Tibial nerve (tissue), 4 donors: Measurements from ENCODE around the gene PTPRF. TPM values are rescaled to one million over a fixed set of nuclear protein-coding genes. Genes with fewer than 3 reads are reported as not detected.

Experiments
- DNase-seq, 2 donors: peaks; one replicate each; pipeline ENCODE4 v3.0.0-alpha.2; 2019; ENCODE audit warnings: low spot score in 2 of 2
- H3K27ac ChIP-seq, 4 donors: fragments of 200-600 bp; sonication (generic) in 3 of 4; one replicate each; pipeline ENCODE4 v1.5.1; 2017 to 2019; ENCODE audit warnings: mild to moderate bottlenecking in 1 of 4
- H3K27me3 ChIP-seq, 2 donors: fragments of 200-600 bp; sonication (generic) in 1 of 2; one replicate each; pipeline versions ENCODE4 v1.5.1 to v1.6.0; 2017 to 2019
- H3K36me3 ChIP-seq, 3 donors: fragments of 200-600 bp; sonication (generic); one replicate each; pipeline ENCODE4 v1.5.1; 2018 to 2019
- H3K4me1 ChIP-seq, 4 donors: fragments of 200-600 bp; sonication (generic) in 3 of 4; one replicate each; pipeline ENCODE4 v1.5.1; 2017 to 2019
- H3K4me3 ChIP-seq, 4 donors: fragments of 200-600 bp; sonication (generic) in 3 of 4; one replicate each; pipeline ENCODE4 v1.5.1; 2017 to 2019; ENCODE audit warnings: mild to moderate bottlenecking in 1 of 4, moderate library complexity in 1 of 4
- H3K9me3 ChIP-seq, 4 donors: fragments of 200-600 bp; sonication (generic) in 3 of 4; one replicate each; pipeline ENCODE4 v1.5.1; 2017 to 2019
- CTCF ChIP-seq, 5 experiments: fragments of 200-600 bp in 3 of 5; fragments of 450-650 bp in 2 of 5; sonication (generic) in 3 of 5; IDR thresholded peaks; one replicate each; pipeline ENCODE4 v1.5.1; 2016 to 2019; ENCODE audit warnings: antibody characterized with exemption in 5 of 5, mild to moderate bottlenecking in 3 of 5, moderate library complexity in 2 of 5
- EP300 ChIP-seq, 2 donors: sonication (generic); formaldehyde crosslinking; IDR thresholded peaks; one replicate each; pipeline ENCODE4 v1.6.1; 2017; ENCODE audit warnings: antibody characterized with exemption in 2 of 2, mild to moderate bottlenecking in 1 of 2
- POLR2A ChIP-seq, 2 donors: fragments of 450-650 bp; IDR thresholded peaks; one replicate each; pipeline ENCODE4 v1.6.1; 2017; ENCODE audit warnings: antibody characterized with exemption in 2 of 2, mild to moderate bottlenecking in 2 of 2, moderate library complexity in 2 of 2
- WGBS, 2 donors: methylation state at CpG; one replicate each; pipeline ENCODE4 v1.1.5; 2018; 5-methylcytosine and 5-hydroxymethylcytosine counted together
- total RNA-seq, 4 donors: library from RNA; depleted of rRNA; stranded (reverse); fragments of >200 nt; gene quantifications; one replicate each; pipeline ENCODE4 v1.1.0, GENCODE V29; 2016

PTPRF gene
- 100 to 1,000 TPM in 2 of 4 donors, 10 to 100 TPM in 2; 72.0 to 112 (median 92.5) TPM for total RNA-seq

- Histone ChIP-seq H3K9me3 (no peaks in the 10 kb centered on the region), H3K4me3 (peak within 1 kb of the TSS; percentile 64 to 91 (median 87)), H3K36me3 (no peaks in the 10 kb centered on the region), H3K27ac (peak within 1 kb of the TSS; percentile 58 to 92 (median 87)), H3K27me3 (no peaks in the 10 kb centered on the region), H3K4me1 (peaks cover 0 to 39% (median 21%) of the 10 kb centered on the region in 4 donors)
- 0 to 1% methylated on average over 9 to 45 of the region's 58 CpGs for whole genome bisulfite sequencing, 2 donors
- no peak for DNase-seq
- TF ChIP-seq CTCF (IDR thresholded peaks at IDR 0.05) = no peak
- no peak for TF ChIP-seq EP300 (IDR thresholded peaks at IDR 0.05)
- TF ChIP-seq POLR2A (IDR thresholded peaks at IDR 0.05) = peak in 1 of 2 donors; percentile 41
Measured at GRCh38 chr1:43530483-43531106, at the start of gene PTPRF. TSS of gene PTPRF (plus strand) at chr1:43530883. CDS start at chr1:43545076, 14,193 bp downstream.

GRCh38 chr1:43481491-43481890 lies 49.2 kb upstream of the PTPRF start:
- Histone ChIP-seq H3K4me1 (no peaks in the 10 kb centered on the region), H3K27me3 (no peaks in the 10 kb centered on the region), H3K36me3 (no peaks in the 10 kb centered on the region), H3K9me3 (no peaks in the 10 kb centered on the region), H3K27ac (no peak overlapping the region), H3K4me3 (no peak overlapping the region)
- TF ChIP-seq POLR2A (IDR thresholded peaks at IDR 0.05) (no peak), EP300 (IDR thresholded peaks at IDR 0.05) (no peak), CTCF (IDR thresholded peaks at IDR 0.05) (no peak)
- no peak for DNase-seq
- 72% methylated on average over 2 of the region's 2 CpGs for WGBS, 2 donors

GRCh38 chr1:43482215-43482614 lies 48.5 kb upstream of the PTPRF start:
- H3K9me3 ChIP-seq = peaks cover 0 to 3% (median 0%) of the 10 kb centered on the region in 4 donors
- 69 to 80% methylated on average over 1 of the region's 1 CpG for WGBS, 2 donors

GRCh38 chr1:43484367-43484766 lies 46.3 kb upstream of the PTPRF start:
- Histone ChIP-seq H3K36me3 (no peaks in the 10 kb centered on the region), H3K27me3 (no peaks in the 10 kb centered on the region), H3K27ac (no peak overlapping the region), H3K9me3 (peaks cover 0 to 25% (median 0%) of the 10 kb centered on the region in 4 donors), H3K4me1 (no peaks in the 10 kb centered on the region), H3K4me3 (no peak overlapping the region)
- TF ChIP-seq EP300 (IDR thresholded peaks at IDR 0.05) (no peak), POLR2A (IDR thresholded peaks at IDR 0.05) (no peak), CTCF (IDR thresholded peaks at IDR 0.05) (no peak)
- no peak for DNase-seq
- 87 to 90% methylated on average over 2 of the region's 2 CpGs for WGBS, 2 donors

More at GRCh38 chr1:43482215-43482614, 48.5 kb upstream of the PTPRF start:
- Histone ChIP-seq H3K4me3 (no peak overlapping the region), H3K36me3 (no peaks in the 10 kb centered on the region), H3K4me1 (no peaks in the 10 kb centered on the region), H3K27ac (no peak overlapping the region), H3K27me3 (no peaks in the 10 kb centered on the region)
- DNase-seq = no peak
- TF ChIP-seq EP300 (IDR thresholded peaks at IDR 0.05) (no peak), POLR2A (IDR thresholded peaks at IDR 0.05) (no peak), CTCF (IDR thresholded peaks at IDR 0.05) (no peak)

- Histone ChIP-seq H3K4me1 (no peaks in the 10 kb centered on the region), H3K9me3 (peaks cover 0 to 52% (median 0%) of the 10 kb centered on the region in 4 donors), H3K36me3 (no peaks in the 10 kb centered on the region), H3K4me3 (no peak overlapping the region), H3K27me3 (no peaks in the 10 kb centered on the region), H3K27ac (no peak overlapping the region)
- no peak for DNase-seq
- WGBS, 2 donors = 78 to 84% methylated on average over 1 of the region's 1 CpG
- TF ChIP-seq EP300 (IDR thresholded peaks at IDR 0.05) = no peak
- no peak for TF ChIP-seq POLR2A (IDR thresholded peaks at IDR 0.05)
Measured at GRCh38 chr1:43488165-43488564, 42.5 kb upstream of the PTPRF start.
